ENCODE results near the gene NUAK1.

DNA sequence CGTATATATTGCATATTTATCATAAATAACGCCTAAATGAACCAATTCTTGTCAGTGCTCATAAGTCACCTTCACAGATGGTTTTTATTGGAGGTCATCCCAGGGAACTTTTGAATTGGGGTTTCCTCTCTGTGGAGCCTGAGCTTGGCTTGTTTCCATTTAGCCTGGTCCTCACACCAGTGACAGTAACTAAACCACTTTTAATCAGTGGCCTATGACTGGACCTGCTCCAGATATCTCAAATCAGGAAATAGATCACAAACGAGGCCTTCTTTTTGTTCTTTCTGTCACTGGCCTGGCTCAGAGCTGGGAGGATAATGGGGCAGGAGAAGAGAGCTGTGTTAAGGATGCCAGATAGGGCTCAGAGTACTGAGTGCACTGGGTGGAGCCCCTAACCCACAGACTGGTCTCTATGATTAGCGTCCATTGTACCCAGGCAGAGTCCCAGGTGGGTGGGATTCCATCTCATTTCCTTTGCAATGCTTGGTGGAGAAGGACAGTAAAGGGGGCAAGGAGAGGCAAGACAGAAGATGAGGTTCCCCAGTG, 92.4 kb downstream of the NUAK1 start:
- TF ChIP-seq, protein P1, sequence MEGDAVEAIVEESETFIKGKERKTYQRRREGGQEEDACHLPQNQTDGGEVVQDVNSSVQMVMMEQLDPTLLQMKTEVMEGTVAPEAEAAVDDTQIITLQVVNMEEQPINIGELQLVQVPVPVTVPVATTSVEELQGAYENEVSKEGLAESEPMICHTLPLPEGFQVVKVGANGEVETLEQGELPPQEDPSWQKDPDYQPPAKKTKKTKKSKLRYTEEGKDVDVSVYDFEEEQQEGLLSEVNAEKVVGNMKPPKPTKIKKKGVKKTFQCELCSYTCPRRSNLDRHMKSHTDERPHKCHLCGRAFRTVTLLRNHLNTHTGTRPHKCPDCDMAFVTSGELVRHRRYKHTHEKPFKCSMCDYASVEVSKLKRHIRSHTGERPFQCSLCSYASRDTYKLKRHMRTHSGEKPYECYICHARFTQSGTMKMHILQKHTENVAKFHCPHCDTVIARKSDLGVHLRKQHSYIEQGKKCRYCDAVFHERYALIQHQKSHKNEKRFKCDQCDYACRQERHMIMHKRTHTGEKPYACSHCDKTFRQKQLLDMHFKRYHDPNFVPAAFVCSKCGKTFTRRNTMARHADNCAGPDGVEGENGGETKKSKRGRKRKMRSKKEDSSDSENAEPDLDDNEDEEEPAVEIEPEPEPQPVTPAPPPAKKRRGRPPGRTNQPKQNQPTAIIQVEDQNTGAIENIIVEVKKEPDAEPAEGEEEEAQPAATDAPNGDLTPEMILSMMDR (IDR thresholded peaks at IDR 0.05) = no peak
- TF ChIP-seq POLR2AphosphoS5 (IDR thresholded peaks at IDR 0.05; ENCODE audit: low read depth, low read length) = no peak
